ENCODE measurements around the gene ATL3. TPM values are rescaled to one million over a fixed set of nuclear protein-coding genes. Genes with fewer than 3 reads are reported as not detected.
"Not testable (repeated sequence)": the region's sequence is repeated elsewhere in the genome, so short reads cannot be mapped to it uniquely, and the experiment has no call there.

The ATL3 gene
- total RNA-seq, 1 donor from 2014 or later, result 13.4 TPM

- H3K4me1 ChIP-seq, result peaks cover 69% of the 10 kb centered on the region
- H3K27me3 ChIP-seq (ENCODE audit: low read depth), result no peaks in the 10 kb centered on the region
- intact Hi-C loops (cut with micrococcal nuclease), result no loop called here
- no peak for DNase-seq
- no peak overlapping the region for H3K27ac ChIP-seq (replicated peaks)
- H3K9me3 ChIP-seq (replicated peaks), result no peaks in the 10 kb centered on the region
- no peak overlapping the region for H3K4me3 ChIP-seq
- TF ChIP-seq, protein P1, sequence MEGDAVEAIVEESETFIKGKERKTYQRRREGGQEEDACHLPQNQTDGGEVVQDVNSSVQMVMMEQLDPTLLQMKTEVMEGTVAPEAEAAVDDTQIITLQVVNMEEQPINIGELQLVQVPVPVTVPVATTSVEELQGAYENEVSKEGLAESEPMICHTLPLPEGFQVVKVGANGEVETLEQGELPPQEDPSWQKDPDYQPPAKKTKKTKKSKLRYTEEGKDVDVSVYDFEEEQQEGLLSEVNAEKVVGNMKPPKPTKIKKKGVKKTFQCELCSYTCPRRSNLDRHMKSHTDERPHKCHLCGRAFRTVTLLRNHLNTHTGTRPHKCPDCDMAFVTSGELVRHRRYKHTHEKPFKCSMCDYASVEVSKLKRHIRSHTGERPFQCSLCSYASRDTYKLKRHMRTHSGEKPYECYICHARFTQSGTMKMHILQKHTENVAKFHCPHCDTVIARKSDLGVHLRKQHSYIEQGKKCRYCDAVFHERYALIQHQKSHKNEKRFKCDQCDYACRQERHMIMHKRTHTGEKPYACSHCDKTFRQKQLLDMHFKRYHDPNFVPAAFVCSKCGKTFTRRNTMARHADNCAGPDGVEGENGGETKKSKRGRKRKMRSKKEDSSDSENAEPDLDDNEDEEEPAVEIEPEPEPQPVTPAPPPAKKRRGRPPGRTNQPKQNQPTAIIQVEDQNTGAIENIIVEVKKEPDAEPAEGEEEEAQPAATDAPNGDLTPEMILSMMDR (IDR thresholded peaks at IDR 0.05; ENCODE audit: borderline replicate concordance), result no peak
- no peaks in the 10 kb centered on the region for H3K36me3 ChIP-seq
Measured at GRCh38 chr11:63686926-63687325, 15.8 kb upstream of the ATL3 start.

DNA sequence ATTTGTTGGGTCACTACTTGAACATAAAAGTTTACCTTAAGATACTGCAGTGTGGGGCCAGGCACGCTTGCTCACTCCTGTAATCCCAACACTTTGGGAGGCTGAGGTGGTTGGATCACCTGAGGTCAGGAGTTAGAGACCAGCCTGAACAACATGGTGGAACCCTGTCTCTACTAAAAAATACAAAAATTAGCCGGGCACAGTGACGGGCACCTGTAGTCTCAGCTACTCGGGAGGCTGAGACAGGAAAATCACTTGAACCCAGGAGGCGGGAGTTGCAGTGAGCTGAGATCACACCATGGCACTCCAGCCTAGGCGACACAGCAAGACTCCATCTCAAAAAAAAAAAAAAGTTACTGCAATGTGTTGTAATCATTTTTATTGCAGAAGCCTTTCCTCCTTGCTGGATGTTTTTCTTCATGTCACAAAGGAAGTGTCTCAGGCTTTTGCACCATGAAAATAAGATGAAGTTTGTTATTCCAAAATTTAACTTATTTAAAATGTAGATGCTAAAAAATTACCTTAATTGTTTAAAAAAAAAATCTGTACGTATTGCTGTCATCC is 14.1 kb upstream of the ATL3 start:
- DNase-seq; H3K4me3 ChIP-seq; H3K27ac ChIP-seq (replicated peaks); H3K9me3 ChIP-seq (replicated peaks); H3K36me3 ChIP-seq; H3K27me3 ChIP-seq (ENCODE audit: low read depth); intact Hi-C loops (cut with micrococcal nuclease): not testable (repeated sequence)
- peaks cover 82% of the 10 kb centered on the region for H3K4me1 ChIP-seq

DNA sequence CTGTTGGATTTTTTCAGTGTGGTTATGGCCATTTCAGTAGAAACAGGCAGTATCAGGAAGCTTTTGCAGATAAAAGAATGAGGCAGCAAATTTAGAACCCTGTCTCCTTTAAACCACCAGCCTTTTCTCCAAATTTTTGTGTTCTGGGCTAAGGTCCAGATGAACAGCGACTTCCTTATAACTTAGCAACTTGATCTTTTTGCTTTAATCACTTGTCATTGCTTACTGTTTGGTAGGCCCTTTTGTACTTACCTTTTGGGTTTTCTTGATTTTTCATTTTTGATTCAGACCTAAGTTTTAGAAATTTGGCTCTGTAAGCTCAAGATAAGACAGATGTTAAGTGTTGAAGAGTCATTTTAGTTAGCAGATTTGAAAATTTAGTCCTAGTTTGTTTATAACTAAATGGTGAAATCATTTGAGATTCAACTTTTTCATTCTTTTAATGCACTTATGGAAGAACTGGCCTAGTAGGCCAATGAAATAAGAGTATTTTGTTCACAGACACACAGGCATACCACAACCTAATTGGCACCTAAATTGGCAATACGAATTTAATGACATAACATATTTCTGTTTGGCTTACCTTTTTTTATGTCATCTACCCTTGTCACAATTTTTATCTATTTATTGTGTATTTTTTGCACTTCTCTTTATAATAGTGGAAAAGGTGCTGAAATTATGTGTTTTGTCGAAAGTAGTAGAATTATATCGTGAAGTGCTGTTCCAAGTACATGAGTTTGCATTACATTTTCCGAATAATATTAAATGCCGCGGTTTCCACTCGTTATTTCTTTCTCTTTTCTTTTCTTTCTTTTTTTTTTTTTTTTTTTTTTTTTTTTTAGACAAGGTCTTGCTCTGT is 12.2 kb upstream of the ATL3 start:
- peak overlapping the region; percentile 81 for H3K4me3 ChIP-seq
- no peaks in the 10 kb centered on the region for H3K36me3 ChIP-seq
- TF ChIP-seq, protein P1 (IDR thresholded peaks at IDR 0.05; ENCODE audit: borderline replicate concordance), result no peak
- no peaks in the 10 kb centered on the region for H3K9me3 ChIP-seq (replicated peaks)
- no peaks in the 10 kb centered on the region for H3K27me3 ChIP-seq (ENCODE audit: low read depth)
- peaks cover 66% of the 10 kb centered on the region for H3K4me1 ChIP-seq
- intact Hi-C loops (cut with micrococcal nuclease), result no loop called here
- peak overlapping the region; percentile 94 for H3K27ac ChIP-seq (replicated peaks)
- no peak for DNase-seq

- H3K4me1 ChIP-seq, result peaks cover 59% of the 10 kb centered on the region
- TF ChIP-seq, protein P1 (IDR thresholded peaks at IDR 0.05; ENCODE audit: borderline replicate concordance), result no peak
Measured at GRCh38 chr11:63682066-63683021, 11.2 kb upstream of the ATL3 start.

DNA sequence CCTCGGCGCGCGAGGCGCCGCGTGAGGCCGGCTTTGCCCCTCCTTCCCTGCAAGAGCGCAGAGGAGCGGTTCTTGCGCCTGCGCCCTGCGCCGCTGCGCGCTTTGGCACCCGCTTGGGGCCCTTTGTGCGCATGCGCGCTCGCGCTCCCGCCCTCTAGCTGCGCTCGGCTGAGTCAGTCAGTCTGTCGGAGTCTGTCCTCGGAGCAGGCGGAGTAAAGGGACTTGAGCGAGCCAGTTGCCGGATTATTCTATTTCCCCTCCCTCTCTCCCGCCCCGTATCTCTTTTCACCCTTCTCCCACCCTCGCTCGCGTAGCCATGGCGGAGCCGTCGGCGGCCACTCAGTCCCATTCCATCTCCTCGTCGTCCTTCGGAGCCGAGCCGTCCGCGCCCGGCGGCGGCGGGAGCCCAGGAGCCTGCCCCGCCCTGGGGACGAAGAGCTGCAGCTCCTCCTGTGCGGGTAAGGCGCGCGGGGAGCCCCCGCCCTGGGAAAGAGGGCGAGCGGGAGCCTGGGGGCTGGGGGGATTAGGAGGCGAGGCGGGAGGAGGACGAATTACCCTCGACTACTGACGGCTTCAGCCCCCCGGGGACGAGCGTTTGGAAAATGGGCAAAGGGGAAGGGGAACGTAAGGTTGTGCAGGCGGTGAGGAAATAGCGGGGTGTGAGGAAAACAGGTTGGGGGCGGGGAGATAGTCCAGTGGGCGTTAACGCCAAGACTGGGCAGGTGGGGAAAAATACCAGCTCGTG is 10.3 kb upstream of the ATL3 start, which contains the start of gene RTN3:
RTN3 (plus strand) TSS at position 180 of the 745 bp plus-strand sequence; CDS start at position 317, 137 bp downstream.
- TF ChIP-seq, protein P1 (IDR thresholded peaks at IDR 0.05; ENCODE audit: borderline replicate concordance), result peak; percentile 54
- no peaks in the 10 kb centered on the region for H3K9me3 ChIP-seq (replicated peaks)
- H3K4me1 ChIP-seq, result peaks cover 50% of the 10 kb centered on the region
- H3K4me3 ChIP-seq, result peak within 1 kb of the TSS; percentile 81
- intact Hi-C loops (cut with micrococcal nuclease), result no loop called here
- peak within 1 kb of the TSS; percentile 94 for H3K27ac ChIP-seq (replicated peaks)
- DNase-seq, result peak; percentile 96
- no peaks in the 10 kb centered on the region for H3K36me3 ChIP-seq
- H3K27me3 ChIP-seq (ENCODE audit: low read depth), result no peaks in the 10 kb centered on the region

More at GRCh38 chr11:63682066-63683021, 11.2 kb upstream of the ATL3 start:
- DNase-seq, result peak; percentile 33
- intact Hi-C loops (cut with micrococcal nuclease), result no loop called here
- no peaks in the 10 kb centered on the region for H3K27me3 ChIP-seq (ENCODE audit: low read depth)
- H3K27ac ChIP-seq (replicated peaks), result peak overlapping the region; percentile 94
- peak overlapping the region; percentile 81 for H3K4me3 ChIP-seq
- no peaks in the 10 kb centered on the region for H3K9me3 ChIP-seq (replicated peaks)
- H3K36me3 ChIP-seq, result no peaks in the 10 kb centered on the region
